Type B pancreatic cell (in vitro differentiated cells): ENCODE results near the gene SAPCD1. TPM values are rescaled to one million over a fixed set of nuclear protein-coding genes. Genes with fewer than 3 reads are reported as not detected.

Experiments used
- DNase-seq: peaks from one replicate; pipeline ENCODE4 v3.0.0; 2021; ENCODE audit warnings: mixed read lengths; ENCODE audit not compliant: unreplicated experiment; ENCODE audit errors: extremely low spot score
- H3K27ac Mint-ChIP-seq: 2 replicates; pipeline ENCODE4 v1.8.0; 2021; ENCODE audit warnings: mild to moderate bottlenecking, mixed read lengths
- H3K27me3 Mint-ChIP-seq: 2 replicates; pipeline ENCODE4 v1.8.0; 2021; ENCODE audit warnings: mixed read lengths
- H3K36me3 Mint-ChIP-seq: 2 replicates; pipeline ENCODE4 v1.8.0; 2021; ENCODE audit warnings: mixed read lengths
- H3K4me1 Mint-ChIP-seq: one replicate; pipeline ENCODE4 v1.8.0; 2021; ENCODE audit warnings: mixed read lengths; ENCODE audit not compliant: unreplicated experiment
- H3K4me3 Mint-ChIP-seq: 2 replicates; pipeline ENCODE4 v1.8.0; 2021; ENCODE audit warnings: mild to moderate bottlenecking, mixed read lengths
- H3K9me3 Mint-ChIP-seq: 2 replicates; pipeline ENCODE4 v1.8.0; 2021; ENCODE audit warnings: mixed read lengths
- total RNA-seq: library from RNA; stranded (reverse); gene quantifications from 2 replicates; pipeline ENCODE4 v1.2.1, GENCODE V29; 2021; ENCODE audit warnings: low replicate concordance
- TF ChIP-seq, protein P1 (sequence below): fragments of 200-600 bp; sonication (generic); conservative IDR thresholded peaks from 2 replicates; pipeline ENCODE4 v1.5.0; 2021; ENCODE audit warnings: antibody characterized with exemption, mild to moderate bottlenecking

Gene SAPCD1
- total RNA-seq, 1 donor from 2014 or later, result 8.9 TPM

DNA sequence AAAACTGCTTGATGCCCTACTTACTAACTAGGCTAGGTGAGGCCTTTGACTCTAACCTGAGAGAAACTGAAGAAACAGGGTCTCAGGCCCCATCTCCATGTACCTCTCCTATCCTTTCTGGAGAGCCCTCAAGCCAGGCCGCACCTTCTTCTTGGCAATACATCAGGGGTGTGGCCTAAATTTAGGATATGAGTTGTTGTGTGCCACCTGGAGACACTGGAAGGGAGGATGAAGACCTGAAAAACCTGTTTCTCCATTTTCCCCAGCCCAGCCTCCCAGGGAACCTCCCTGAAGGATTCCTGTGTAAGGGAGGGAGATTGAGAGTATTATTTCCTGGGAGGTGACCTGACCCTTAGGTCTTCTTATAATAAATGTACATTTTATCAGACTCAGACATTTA is 44.2 kb upstream of the SAPCD1 start:
- peaks cover 33% of the 10 kb centered on the region for H3K4me1 Mint-ChIP-seq
- no peak for DNase-seq
- H3K27ac Mint-ChIP-seq, result peak overlapping the region; percentile 90
- TF ChIP-seq, protein P1, sequence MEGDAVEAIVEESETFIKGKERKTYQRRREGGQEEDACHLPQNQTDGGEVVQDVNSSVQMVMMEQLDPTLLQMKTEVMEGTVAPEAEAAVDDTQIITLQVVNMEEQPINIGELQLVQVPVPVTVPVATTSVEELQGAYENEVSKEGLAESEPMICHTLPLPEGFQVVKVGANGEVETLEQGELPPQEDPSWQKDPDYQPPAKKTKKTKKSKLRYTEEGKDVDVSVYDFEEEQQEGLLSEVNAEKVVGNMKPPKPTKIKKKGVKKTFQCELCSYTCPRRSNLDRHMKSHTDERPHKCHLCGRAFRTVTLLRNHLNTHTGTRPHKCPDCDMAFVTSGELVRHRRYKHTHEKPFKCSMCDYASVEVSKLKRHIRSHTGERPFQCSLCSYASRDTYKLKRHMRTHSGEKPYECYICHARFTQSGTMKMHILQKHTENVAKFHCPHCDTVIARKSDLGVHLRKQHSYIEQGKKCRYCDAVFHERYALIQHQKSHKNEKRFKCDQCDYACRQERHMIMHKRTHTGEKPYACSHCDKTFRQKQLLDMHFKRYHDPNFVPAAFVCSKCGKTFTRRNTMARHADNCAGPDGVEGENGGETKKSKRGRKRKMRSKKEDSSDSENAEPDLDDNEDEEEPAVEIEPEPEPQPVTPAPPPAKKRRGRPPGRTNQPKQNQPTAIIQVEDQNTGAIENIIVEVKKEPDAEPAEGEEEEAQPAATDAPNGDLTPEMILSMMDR, result no peak
- H3K36me3 Mint-ChIP-seq, result no peaks in the 10 kb centered on the region
- no peaks in the 10 kb centered on the region for H3K27me3 Mint-ChIP-seq
- peak overlapping the region; percentile 67 for H3K4me3 Mint-ChIP-seq
- H3K9me3 Mint-ChIP-seq, result peaks cover 5% of the 10 kb centered on the region

DNA sequence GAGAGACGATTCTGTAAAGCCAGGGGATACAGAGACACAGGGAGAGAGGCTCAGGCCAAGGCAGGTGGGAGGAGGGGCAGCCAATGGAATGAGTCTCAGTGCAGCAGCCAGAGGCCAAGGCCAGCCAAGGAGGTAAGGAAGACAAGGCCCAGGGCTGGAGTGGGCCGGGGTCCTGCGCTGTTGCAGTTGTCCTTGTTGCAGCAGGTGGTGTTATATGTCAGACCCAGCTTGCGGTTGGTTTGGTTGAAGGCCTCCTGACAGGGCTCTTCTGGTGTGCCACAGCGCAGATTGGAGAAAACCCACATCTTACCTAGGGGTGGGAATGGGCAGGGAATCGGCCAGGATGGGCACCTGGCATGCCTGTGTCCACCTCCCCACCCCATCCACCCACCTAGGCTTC is 43.5 kb upstream of the SAPCD1 start:
- H3K27me3 Mint-ChIP-seq, result no peaks in the 10 kb centered on the region
- peak overlapping the region; percentile 67 for H3K4me3 Mint-ChIP-seq
- TF ChIP-seq, protein P1, result no peak
- H3K36me3 Mint-ChIP-seq, result no peaks in the 10 kb centered on the region
- DNase-seq, result no peak
- peaks cover 5% of the 10 kb centered on the region for H3K9me3 Mint-ChIP-seq
- peak overlapping the region; percentile 90 for H3K27ac Mint-ChIP-seq
- peaks cover 28% of the 10 kb centered on the region for H3K4me1 Mint-ChIP-seq

DNA sequence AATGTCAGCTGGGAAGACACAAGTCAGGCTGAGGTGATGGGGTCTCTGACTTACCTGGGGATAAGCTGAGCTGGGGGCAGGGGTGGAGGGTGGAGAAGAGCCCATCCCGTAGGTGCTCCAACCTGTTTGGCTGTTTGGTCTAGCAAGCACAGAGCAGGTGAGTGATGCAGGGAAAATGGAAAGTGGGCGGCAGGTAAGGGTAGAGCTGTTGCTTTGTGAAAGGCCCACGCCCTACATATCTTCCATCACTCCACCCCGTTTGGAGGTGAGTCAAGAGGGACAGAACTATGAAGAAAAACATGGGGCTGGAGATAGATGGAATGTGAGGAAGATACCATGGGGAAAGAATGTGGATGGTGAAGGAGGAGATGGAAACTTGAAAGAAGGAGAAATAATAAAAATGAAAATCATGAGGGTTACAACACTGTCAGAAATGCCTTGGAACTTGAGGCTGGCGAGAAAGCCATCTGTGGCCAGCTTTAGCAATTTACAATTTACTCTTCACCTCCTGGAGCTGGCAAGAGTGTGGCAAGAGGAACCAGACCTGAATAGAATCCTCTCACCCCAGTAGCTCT is 42.2 kb upstream of the SAPCD1 start:
- H3K27me3 Mint-ChIP-seq, result no peaks in the 10 kb centered on the region
- peaks cover 5% of the 10 kb centered on the region for H3K9me3 Mint-ChIP-seq
- peak overlapping the region; percentile 90 for H3K27ac Mint-ChIP-seq
- H3K4me1 Mint-ChIP-seq, result peaks cover 23% of the 10 kb centered on the region
- no peak for DNase-seq
- H3K36me3 Mint-ChIP-seq, result no peaks in the 10 kb centered on the region
- H3K4me3 Mint-ChIP-seq, result peak overlapping the region; percentile 67
- TF ChIP-seq, protein P1, result no peak

DNA sequence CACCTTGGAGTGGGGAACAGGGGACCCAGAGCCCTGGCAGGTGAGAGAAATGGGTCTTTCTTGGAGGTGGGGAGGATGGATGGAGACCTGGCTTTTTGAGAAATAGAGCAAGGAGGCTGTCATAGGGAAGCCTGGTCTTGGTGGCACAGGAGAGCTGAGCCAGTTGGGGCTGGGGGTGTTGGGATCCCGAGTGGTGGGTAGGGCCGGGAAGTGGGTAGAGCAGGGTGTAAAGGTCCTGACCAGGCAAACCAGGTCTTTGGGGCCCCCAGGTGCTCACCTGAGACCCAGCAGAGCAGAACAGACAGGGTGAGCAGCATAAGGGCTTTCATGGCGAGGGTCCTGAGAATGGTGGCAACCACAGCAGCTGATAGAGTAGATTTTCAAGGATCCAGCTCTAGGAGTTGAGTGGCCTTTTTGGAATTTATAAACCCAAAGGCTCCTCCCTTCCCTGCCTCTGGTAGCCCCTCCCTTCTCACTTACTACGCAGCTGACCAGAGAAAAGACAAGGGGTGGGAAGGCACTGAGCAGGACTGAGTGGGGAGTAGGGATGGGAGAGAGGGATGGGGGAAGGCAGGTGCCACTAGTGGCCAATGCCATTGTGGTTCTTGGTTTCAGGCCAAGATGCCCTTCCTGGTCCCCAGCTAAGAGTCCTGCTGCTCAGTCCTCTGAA is 41.0 kb upstream of the SAPCD1 start, which contains the start of gene LY6G6C:
TSS of gene LY6G6C (minus strand) at position 396 of the 670 bp plus-strand sequence. CDS start at position 329, 67 bp downstream.
- Mint-ChIP-seq H3K27me3 (no peaks in the 10 kb centered on the region), H3K27ac (peak within 1 kb of the TSS; percentile 90), H3K4me3 (peak within 1 kb of the TSS; percentile 67), H3K9me3 (peaks cover 5% of the 10 kb centered on the region), H3K36me3 (peaks cover 10% of the 10 kb centered on the region), H3K4me1 (peaks cover 29% of the 10 kb centered on the region)
- TF ChIP-seq, protein P1, result no peak
- no peak for DNase-seq

DNA sequence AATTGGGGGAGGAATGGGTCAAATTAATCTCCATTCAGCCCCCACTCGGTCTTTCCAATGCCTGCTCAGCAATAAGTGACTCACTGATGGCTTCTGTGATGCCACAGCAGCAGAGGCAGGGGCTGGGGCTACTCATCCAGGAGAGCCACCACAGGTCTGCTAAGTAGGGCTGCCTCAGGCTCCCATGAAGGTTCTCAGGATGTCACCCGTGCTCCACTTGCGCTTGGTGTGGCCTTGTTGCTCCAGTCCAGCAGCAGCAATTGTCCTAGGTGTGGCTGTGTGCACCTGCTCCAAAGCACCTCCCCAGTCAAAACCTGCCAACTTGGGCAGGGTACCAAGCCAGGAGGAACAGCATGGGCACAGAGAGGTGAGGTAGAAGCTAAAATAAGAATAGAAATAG is 40.3 kb upstream of the SAPCD1 start:
- peaks cover 17% of the 10 kb centered on the region for H3K36me3 Mint-ChIP-seq
- no peak overlapping the region for H3K27ac Mint-ChIP-seq
- H3K9me3 Mint-ChIP-seq, result peaks cover 5% of the 10 kb centered on the region
- H3K4me3 Mint-ChIP-seq, result no peak overlapping the region
- TF ChIP-seq, protein P1, result no peak
- H3K4me1 Mint-ChIP-seq, result peaks cover 34% of the 10 kb centered on the region
- no peak for DNase-seq
- H3K27me3 Mint-ChIP-seq, result no peaks in the 10 kb centered on the region
